HepG2 (cell line): ENCODE data around the gene USP14. TPM values are rescaled to one million over a fixed set of nuclear protein-coding genes. Genes with fewer than 3 reads are reported as not detected.
A peak's percentile ranks its signal among the peaks of the same experiment; 100 is the strongest.

Experiments used
- ARID2 ChIP-seq: sonication (generic); formaldehyde crosslinking; IDR thresholded peaks from 2 replicates; pipeline ENCODE4 v1.8.1; 2022; ENCODE audit warnings: mild to moderate bottlenecking, missing genetic modification reagents, borderline replicate concordance
- EHMT2 ChIP-seq: fragments of 200-600 bp; sonication (generic); IDR thresholded peaks from 2 replicates; pipeline ENCODE4 v1.7.0; 2017; ENCODE audit warnings: antibody characterized with exemption, low read depth, low read length, borderline replicate concordance
- GATAD2A ChIP-seq: IDR thresholded peaks from 2 replicates; pipeline ENCODE4 v1.6.1; 2016
- HNRNPH1 ChIP-seq: fragments of 200-400 bp; formaldehyde crosslinking; optimal IDR thresholded peaks from 2 replicates; pipeline ENCODE3; 2017; ENCODE audit warnings: mild to moderate bottlenecking, low read depth, low read length
- IKZF1 ChIP-seq: fragments of 450-650 bp; IDR thresholded peaks from 2 replicates; pipeline ENCODE4 v1.7.1; 2016
- LCORL ChIP-seq, 2 experiments: fragments of 450-650 bp in 1 of 2; sonication (generic) in 1 of 2; formaldehyde crosslinking in 1 of 2; IDR thresholded peaks; 2 replicates each; pipeline versions ENCODE4 v1.5.0 to v1.6.1; 2017 to 2020; ENCODE audit warnings: antibody characterized with exemption in 1 of 2, missing genetic modification reagents in 1 of 2
- NCOA1 ChIP-seq: sonication (generic); formaldehyde crosslinking; IDR thresholded peaks from 2 replicates; pipeline ENCODE4 v1.9.0; 2021; ENCODE audit warnings: missing genetic modification reagents
- NFE2 ChIP-seq: sonication (generic); formaldehyde crosslinking; IDR thresholded peaks from 2 replicates; pipeline ENCODE4 v1.4.0; 2020; ENCODE audit warnings: missing genetic modification reagents
- NR0B2 ChIP-seq: sonication (generic); formaldehyde crosslinking; IDR thresholded peaks from 2 replicates; pipeline ENCODE4 v1.4.0; 2020; ENCODE audit warnings: mild to moderate bottlenecking, missing genetic modification reagents
- NRL ChIP-seq: sonication (generic); formaldehyde crosslinking; IDR thresholded peaks from 2 replicates; pipeline ENCODE4 v1.5.0; 2020; ENCODE audit warnings: missing genetic modification reagents, mild to moderate bottlenecking, moderate library complexity, borderline replicate concordance
- ZHX1 ChIP-seq: sonication (generic); formaldehyde crosslinking; IDR thresholded peaks from 2 replicates; pipeline ENCODE4 v1.8.1; 2022; ENCODE audit warnings: low read depth, mild to moderate bottlenecking, missing genetic modification reagents
- ZNF17 ChIP-seq: sonication (generic); formaldehyde crosslinking; IDR thresholded peaks from 2 replicates; pipeline ENCODE4 v1.5.0; 2020; ENCODE audit warnings: mild to moderate bottlenecking, missing genetic modification reagents
- ZNF672 ChIP-seq: sonication (generic); formaldehyde crosslinking; IDR thresholded peaks from 2 replicates; pipeline ENCODE4 v1.8.1; 2022; ENCODE audit warnings: missing genetic modification reagents
- ZNF83 ChIP-seq: sonication (generic); formaldehyde crosslinking; IDR thresholded peaks from 2 replicates; pipeline ENCODE4 v1.4.0; 2020; ENCODE audit warnings: missing genetic modification reagents, mild to moderate bottlenecking, borderline replicate concordance
- ZSCAN25 ChIP-seq: sonication (generic); formaldehyde crosslinking; IDR thresholded peaks from 2 replicates; pipeline ENCODE4 v1.8.0; 2022; ENCODE audit warnings: mild to moderate bottlenecking, missing genetic modification reagents
- polyA plus RNA-seq, 8 experiments: library from polyadenylated mRNA; depleted of rRNA in 3 of 8; stranded (reverse) in 7 of 8; unstranded in 1 of 8; fragments of >200 nt; fragmentation: Illumina TruSeq in 4 of 8; extraction: Trizol in 4 of 8; gene quantifications; 2 replicates each; pipeline versions ENCODE4 v1.2.1 to v1.2.3, GENCODE V29; 2011 to 2016; ENCODE audit warnings: low read depth in 4 of 8, missing spikeins in 1 of 8, mixed read lengths in 1 of 8; ENCODE audit not compliant: insufficient read depth in 1 of 8
- total RNA-seq, 5 experiments: library from RNA; depleted of rRNA; stranded (reverse); fragments of >200 nt; fragmentation: Illumina TruSeq; extraction: Trizol; gene quantifications; 2 replicates each; pipeline ENCODE4 v1.2.3, GENCODE V29; 2016; ENCODE audit warnings: low read depth in 1 of 5
- TF ChIP-seq, protein P1 (sequence below), 2 experiments: fragments of 450-650 bp in 1 of 2; sonication (generic) in 1 of 2; formaldehyde crosslinking in 1 of 2; IDR thresholded peaks; 2 replicates each; pipeline versions ENCODE4 v1.6.1 to v1.8.0; 2016 to 2022; ENCODE audit warnings: antibody characterized with exemption in 1 of 2, mild to moderate bottlenecking in 1 of 2, missing genetic modification reagents in 1 of 2

Gene USP14
- total and polyA plus RNA-seq, 2 of the 13 experiments (the other 11 are each of a cell fraction or from before 2014, with no cell fraction given), result 14.7 to 16.6 TPM

DNA sequence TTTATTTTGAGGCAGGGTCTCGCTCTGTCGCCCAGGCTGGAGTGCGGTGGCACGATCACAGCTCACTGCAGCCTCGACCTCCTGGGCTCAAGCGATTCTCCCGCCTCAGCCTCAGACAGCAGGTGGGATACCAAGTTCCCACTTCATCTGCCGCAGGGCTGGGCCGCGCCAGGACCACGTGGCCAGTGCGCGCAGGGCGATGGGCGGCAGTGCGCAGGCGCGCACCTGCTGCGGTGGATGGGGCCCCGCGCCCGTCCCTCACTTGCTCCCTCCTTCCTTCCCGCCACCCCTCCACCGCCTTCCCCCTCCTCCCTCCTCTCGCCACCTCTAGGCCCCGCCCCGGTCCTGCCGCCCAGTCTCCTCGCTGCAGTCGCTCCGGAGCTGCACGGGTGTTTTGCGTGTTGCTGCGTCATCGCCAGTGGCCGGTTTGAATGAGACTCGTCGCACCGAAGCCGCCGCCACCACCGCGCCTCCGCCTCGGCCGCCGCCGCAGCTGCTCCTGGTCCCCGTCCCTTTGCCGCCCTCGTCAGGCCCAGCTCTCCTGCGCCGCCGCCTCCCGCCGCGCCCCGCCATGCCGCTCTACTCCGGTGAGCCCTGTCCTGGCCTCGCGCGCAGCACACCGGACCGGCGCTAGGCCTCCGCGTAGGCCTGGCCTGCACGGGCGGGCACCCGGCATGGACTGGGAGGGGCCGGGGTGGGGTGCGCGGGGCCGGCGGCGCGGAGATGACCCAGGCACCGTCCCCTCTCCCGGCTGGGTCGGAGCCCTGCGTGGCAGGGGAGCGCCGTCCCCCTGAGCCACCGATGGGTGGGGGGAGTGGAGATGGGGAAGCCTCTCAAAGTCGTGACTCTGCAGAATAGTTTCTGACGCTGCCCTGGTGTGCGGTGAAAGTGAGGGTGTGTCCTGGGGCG is at the start of gene USP14 (continued):
- TF ChIP-seq NR0B2 (CRISPR knock-in tag) (peak; percentile 98), NCOA1 (CRISPR knock-in tag) (peak; percentile 85; the same call in 1 of the 2 replicates), ZSCAN25 (CRISPR knock-in tag) (peak; percentile 79), GATAD2A (CRISPR knock-in tag) (no peak), LCORL (IDR thresholded peaks at IDR 0.05) (no peak), LCORL (CRISPR knock-in tag; IDR thresholded peaks at IDR 0.05) (no peak), EHMT2 (no peak), ZNF83 (CRISPR knock-in tag) (peak; percentile 89; the same call in 1 of the 2 replicates), NFE2 (no peak), ZNF672 (CRISPR knock-in tag) (0 out of 2 replicates have a peak, but pooled peaks have one; percentile 61), ZHX1 (CRISPR knock-in tag) (peak; percentile 85; the same call in 1 of the 2 replicates), HNRNPH1 (no peak), ZNF17 (peak; percentile 91; the same call in 1 of the 2 replicates), NRL (peak; percentile 99), IKZF1 (no peak), ARID2 (CRISPR knock-in tag) (peak; percentile 94)
- TF ChIP-seq, protein P1, sequence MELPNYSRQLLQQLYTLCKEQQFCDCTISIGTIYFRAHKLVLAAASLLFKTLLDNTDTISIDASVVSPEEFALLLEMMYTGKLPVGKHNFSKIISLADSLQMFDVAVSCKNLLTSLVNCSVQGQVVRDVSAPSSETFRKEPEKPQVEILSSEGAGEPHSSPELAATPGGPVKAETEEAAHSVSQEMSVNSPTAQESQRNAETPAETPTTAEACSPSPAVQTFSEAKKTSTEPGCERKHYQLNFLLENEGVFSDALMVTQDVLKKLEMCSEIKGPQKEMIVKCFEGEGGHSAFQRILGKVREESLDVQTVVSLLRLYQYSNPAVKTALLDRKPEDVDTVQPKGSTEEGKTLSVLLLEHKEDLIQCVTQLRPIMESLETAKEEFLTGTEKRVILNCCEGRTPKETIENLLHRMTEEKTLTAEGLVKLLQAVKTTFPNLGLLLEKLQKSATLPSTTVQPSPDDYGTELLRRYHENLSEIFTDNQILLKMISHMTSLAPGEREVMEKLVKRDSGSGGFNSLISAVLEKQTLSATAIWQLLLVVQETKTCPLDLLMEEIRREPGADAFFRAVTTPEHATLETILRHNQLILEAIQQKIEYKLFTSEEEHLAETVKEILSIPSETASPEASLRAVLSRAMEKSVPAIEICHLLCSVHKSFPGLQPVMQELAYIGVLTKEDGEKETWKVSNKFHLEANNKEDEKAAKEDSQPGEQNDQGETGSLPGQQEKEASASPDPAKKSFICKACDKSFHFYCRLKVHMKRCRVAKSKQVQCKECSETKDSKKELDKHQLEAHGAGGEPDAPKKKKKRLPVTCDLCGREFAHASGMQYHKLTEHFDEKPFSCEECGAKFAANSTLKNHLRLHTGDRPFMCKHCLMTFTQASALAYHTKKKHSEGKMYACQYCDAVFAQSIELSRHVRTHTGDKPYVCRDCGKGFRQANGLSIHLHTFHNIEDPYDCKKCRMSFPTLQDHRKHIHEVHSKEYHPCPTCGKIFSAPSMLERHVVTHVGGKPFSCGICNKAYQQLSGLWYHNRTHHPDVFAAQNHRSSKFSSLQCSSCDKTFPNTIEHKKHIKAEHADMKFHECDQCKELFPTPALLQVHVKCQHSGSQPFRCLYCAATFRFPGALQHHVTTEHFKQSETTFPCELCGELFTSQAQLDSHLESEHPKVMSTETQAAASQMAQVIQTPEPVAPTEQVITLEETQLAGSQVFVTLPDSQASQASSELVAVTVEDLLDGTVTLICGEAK (IDR thresholded peaks at IDR 0.05), result no peak
- TF ChIP-seq, protein P1 (CRISPR knock-in tag; IDR thresholded peaks at IDR 0.05), result peak; percentile 95
